ENCODE measurements around the gene HYOU1. TPM values are rescaled to one million over a fixed set of nuclear protein-coding genes. Genes with fewer than 3 reads are reported as not detected.
A peak's percentile ranks its signal among the peaks of the same experiment; 100 is the strongest.

Gene HYOU1
- total and polyA plus RNA-seq, 7 donors: 6.0 to 106 (median 26.8) TPM

GRCh38 chr11:119030329-119031047 is 26.5 kb downstream of the HYOU1 start, which contains the start of gene SLC37A4:
Gene SLC37A4 (minus strand): TSS chr11:119030877.
- peaks cover 0 to 14% (median 0%) of the 10 kb centered on the region in 4 donors for H3K36me3 ChIP-seq
- no peaks in the 10 kb centered on the region for H3K27me3 ChIP-seq
- intact Hi-C loops (cut with DNase I): no loop called here
- H3K4me1 ChIP-seq: peaks cover 0 to 17% (median 16%) of the 10 kb centered on the region in 4 donors
- TF ChIP-seq CTCF (IDR thresholded peaks at IDR 0.05): peak in 1 of 4 experiments; percentile 76
- TF ChIP-seq POLR2A (IDR thresholded peaks at IDR 0.05): peak in 1 of 2 donors; percentile 62
- no peak for TF ChIP-seq EP300 (IDR thresholded peaks at IDR 0.05)
- peak; percentile 45 to 78 (median 64) for TF ChIP-seq POLR2AphosphoS5 (IDR thresholded peaks at IDR 0.05)
- 0 to 1% methylated on average over 67 of the region's 67 CpGs for WGBS, 2 donors
- peak within 1 kb of the TSS; percentile 69 to 88 (median 79) for H3K4me3 ChIP-seq
- no peaks in the 10 kb centered on the region for H3K9me3 ChIP-seq
- peak within 1 kb of the TSS; percentile 79 to 84 (median 82) for H3K27ac ChIP-seq
- DNase-seq: peak; percentile 99

- TF ChIP-seq POLR2AphosphoS5 (IDR thresholded peaks at IDR 0.05): no peak
- no peak for TF ChIP-seq POLR2A (IDR thresholded peaks at IDR 0.05)
- no peak for TF ChIP-seq CTCF (IDR thresholded peaks at IDR 0.05)
- TF ChIP-seq EP300 (IDR thresholded peaks at IDR 0.05): no peak
- Histone ChIP-seq H3K4me3 (peak overlapping the region; percentile 69 to 88 (median 79)), H3K4me1 (peaks cover 0 to 17% (median 16%) of the 10 kb centered on the region in 4 donors), H3K27me3 (no peaks in the 10 kb centered on the region), H3K36me3 (peaks cover 0 to 19% (median under 1%) of the 10 kb centered on the region in 4 donors), H3K27ac (peak overlapping the region; percentile 79 to 84 (median 82)), H3K9me3 (no peaks in the 10 kb centered on the region)
- intact Hi-C loops (cut with DNase I): no loop called here
- 1 to 5% methylated on average over 13 of the region's 13 CpGs for WGBS, 2 donors
- peak; percentile 72 for DNase-seq
Observed at GRCh38 chr11:119030029-119030328, 27.0 kb downstream of the HYOU1 start.

DNA sequence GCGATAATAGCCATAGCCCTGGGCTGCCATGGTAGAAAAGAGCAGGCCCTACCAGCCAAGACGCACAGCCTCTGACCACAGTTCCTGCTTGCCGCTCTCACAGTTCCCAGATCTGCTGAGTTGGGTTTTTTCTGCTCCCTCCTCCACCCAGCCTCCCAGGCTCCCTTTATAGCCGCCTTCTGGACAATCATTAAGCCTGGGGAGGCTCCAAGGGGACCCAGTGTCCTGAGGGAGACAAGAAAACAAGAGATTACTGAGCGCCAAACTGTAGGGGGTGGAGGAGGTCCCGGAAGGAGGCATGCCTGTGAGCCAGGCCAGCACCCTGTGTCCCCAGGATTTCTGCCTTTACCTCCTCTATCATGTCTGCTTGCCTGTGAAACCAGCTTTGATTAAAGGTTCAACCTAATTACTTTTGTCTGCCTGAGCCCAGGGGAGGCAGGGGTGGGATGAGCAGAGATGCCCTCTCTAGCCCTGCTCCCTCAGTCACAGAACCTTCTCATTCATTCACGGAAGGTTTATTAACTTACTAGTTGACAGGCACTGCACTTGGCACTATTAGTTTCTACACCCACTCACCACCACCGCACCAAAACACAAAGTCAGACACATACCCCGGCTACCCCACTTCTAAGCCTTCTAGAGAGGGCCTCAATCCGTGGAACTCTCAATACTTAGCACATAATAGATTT is 27.5 kb downstream of the HYOU1 start:
- Histone ChIP-seq H3K4me3 (peak overlapping the region; percentile 69 to 88 (median 79)), H3K27me3 (no peaks in the 10 kb centered on the region), H3K9me3 (no peaks in the 10 kb centered on the region), H3K27ac (peak overlapping the region; percentile 79 to 84 (median 82)), H3K4me1 (peaks cover 0 to 17% (median 16%) of the 10 kb centered on the region in 4 donors), H3K36me3 (peaks cover 3 to 24% (median 4%) of the 10 kb centered on the region in 4 donors)
- 14 to 49% methylated on average over 10 of the region's 10 CpGs for WGBS, 2 donors
- DNase-seq: peak; percentile 63
- intact Hi-C loops (cut with DNase I): no loop called here
- TF ChIP-seq POLR2AphosphoS5 (IDR thresholded peaks at IDR 0.05): peak in 1 of 4 donors; percentile 14
- TF ChIP-seq EP300 (IDR thresholded peaks at IDR 0.05): no peak
- peak in 1 of 2 donors; percentile 46 for TF ChIP-seq POLR2A (IDR thresholded peaks at IDR 0.05)

DNA sequence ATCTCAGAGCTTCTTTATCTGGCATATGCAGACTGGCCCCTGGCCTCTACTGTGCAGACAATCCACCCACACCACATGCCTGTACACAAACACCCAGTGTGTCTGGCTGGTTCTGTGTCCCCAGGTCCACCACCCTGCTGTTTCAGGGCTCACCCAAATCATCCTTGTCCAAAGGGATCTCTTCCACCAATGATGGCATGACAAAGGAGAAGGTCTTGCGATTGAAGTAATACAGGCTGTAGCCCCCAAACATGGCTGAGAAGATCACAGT is 28.0 kb downstream of the HYOU1 start:
- 21 to 89% methylated on average over 1 of the region's 1 CpG for WGBS, 2 donors
- TF ChIP-seq CTCF (IDR thresholded peaks at IDR 0.05) (no peak), EP300 (IDR thresholded peaks at IDR 0.05) (no peak), POLR2A (IDR thresholded peaks at IDR 0.05) (no peak), POLR2AphosphoS5 (IDR thresholded peaks at IDR 0.05) (no peak)
- intact Hi-C loops (cut with DNase I): no loop called here
- no peaks in the 10 kb centered on the region for H3K9me3 ChIP-seq
- peak overlapping the region in 1 of 4 donors; percentile 81 for H3K27ac ChIP-seq
- peaks cover 0 to 17% (median 16%) of the 10 kb centered on the region in 4 donors for H3K4me1 ChIP-seq
- no peak overlapping the region for H3K4me3 ChIP-seq
- no peak for DNase-seq
- no peaks in the 10 kb centered on the region for H3K27me3 ChIP-seq
- peaks cover 3 to 29% (median 7%) of the 10 kb centered on the region in 4 donors for H3K36me3 ChIP-seq

DNA sequence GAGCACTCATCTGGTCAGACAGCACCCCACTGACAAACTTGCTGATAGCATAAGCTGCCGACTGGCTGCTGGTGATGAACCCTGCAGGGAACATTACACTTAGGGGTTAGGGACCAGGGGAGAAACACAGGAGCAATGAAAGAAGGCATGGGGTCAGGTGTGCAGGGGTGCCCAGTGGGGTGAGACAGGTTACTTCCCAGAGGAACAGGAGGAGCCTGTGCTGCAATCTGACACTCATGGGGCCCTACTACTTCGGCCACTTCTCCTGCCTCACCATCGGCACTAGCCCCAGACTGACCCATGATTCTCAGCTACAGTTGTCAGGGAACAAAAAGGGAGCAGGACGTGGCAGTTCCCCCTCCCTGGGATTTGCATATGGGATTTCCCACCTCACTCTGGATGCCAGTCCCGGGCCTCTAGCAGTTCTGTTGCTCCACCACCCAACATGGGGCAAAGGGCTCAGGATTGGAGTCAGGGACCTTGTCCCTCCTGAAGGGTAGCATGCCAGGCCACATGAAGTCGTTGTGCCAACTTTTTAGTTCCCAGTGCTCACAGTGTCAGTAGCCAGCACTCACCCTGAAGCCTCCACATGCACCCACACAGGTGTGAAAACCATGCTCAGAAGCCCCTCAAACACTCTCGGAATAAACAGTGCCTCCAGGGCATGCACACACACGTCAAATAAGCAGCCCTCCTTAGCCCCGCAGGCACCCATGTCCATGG is 28.5 kb downstream of the HYOU1 start:
- H3K9me3 ChIP-seq: no peaks in the 10 kb centered on the region
- TF ChIP-seq POLR2A (IDR thresholded peaks at IDR 0.05) (no peak), POLR2AphosphoS5 (IDR thresholded peaks at IDR 0.05) (no peak), EP300 (IDR thresholded peaks at IDR 0.05) (no peak), CTCF (IDR thresholded peaks at IDR 0.05) (no peak)
- peaks cover 0 to 17% (median 16%) of the 10 kb centered on the region in 4 donors for H3K4me1 ChIP-seq
- DNase-seq: no peak
- no peak overlapping the region for H3K4me3 ChIP-seq
- peaks cover 7 to 34% (median 10%) of the 10 kb centered on the region in 4 donors for H3K36me3 ChIP-seq
- H3K27ac ChIP-seq: no peak overlapping the region
- 28 to 70% methylated on average over 9 of the region's 9 CpGs for WGBS, 2 donors
- intact Hi-C loops (cut with DNase I): no loop called here
- no peaks in the 10 kb centered on the region for H3K27me3 ChIP-seq

All from sigmoid colon (tissue), 7 donors.